M059J (cell line): Measurements from ENCODE around the gene CCDC74B. TPM values are rescaled to one million over a fixed set of nuclear protein-coding genes. Genes with fewer than 3 reads are reported as not detected.
A peak's percentile ranks its signal among the peaks of the same experiment; 100 is the strongest.
"Not testable (repeated sequence)": the region's sequence is repeated elsewhere in the genome, so short reads cannot be mapped to it uniquely, and the experiment has no call there.

Experiments
- DNase-seq: peaks from one replicate; pipeline ENCODE4 v3.0.0-alpha.2; 2012; ENCODE audit warnings: low read depth
- total RNA-seq: library from RNA; depleted of rRNA; stranded (reverse); fragments of >200 nt; shearing (Covaris generic); gene quantifications from 2 replicates; pipeline ENCODE4 v1.2.3, GENCODE V29; 2014; rRNA removed

The CCDC74B gene
- total RNA-seq, result 4.2 and 5.8 TPM in 2 replicates

DNA sequence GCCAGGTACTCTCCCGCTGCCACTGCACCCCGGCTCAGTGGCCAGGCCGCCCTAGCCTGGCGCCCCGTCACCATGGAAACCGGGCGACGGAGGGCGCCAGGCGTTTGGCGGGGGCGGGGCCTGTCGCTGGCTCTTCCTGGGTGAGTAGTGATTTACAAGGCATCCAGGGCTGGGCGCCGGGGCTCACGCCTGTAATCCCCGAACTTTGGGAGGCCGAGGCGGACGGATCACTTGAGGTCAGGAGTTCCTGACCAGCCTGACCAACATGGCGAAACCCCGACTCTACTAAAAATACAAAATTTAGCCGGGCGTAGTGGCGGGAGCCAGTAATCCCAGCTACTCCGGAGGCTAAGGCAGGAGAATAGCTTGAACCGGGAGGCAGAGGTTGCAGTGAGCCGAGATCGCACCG, at the start of gene CCDC74B:
CCDC74B (minus strand) TSS at position 107 of the 409 bp plus-strand sequence. CDS start 116 bp downstream, outside the sequence.
- DNase-seq, result peak; percentile 60

DNA sequence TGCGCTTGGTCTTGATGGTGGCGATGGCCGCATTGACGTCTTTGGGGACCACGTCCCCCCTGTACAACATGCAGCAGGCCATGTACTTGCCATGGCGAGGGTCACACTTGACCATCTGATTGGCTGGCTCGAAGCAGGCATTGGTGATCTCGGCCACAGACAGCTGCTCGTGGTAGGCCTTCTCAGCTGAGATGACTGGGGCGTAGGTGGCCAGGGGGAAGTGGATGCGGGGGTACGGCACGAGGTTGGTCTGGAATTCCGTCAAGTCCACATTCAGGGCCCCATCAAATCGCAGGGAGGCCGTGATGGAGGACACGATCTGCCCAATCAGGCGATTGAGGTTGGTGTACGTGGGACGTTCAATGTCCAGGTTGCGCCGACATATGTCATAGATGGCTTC, 48.9 kb upstream of the CCDC74B start:
- DNase-seq, result not testable (repeated sequence)

DNA sequence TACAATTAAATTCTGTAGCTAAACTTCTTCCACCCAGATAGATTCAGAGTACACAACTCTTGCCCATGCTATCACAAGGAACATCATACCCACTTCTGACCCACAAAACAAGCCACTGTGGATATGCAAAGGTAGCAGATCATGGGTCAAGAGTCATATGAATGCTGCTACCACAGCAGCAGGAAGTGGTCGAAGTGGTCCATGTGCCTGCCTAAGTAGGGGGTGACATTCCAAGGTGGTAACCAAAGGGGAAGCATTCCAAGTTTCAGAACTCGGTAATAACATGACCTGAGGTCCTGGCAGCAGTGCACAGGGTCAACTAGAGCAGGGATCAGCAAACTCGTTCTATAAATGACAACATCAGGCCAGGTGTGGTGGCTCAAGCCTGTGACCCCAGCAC, 47.5 kb upstream of the CCDC74B start:
- peak; percentile 8 for DNase-seq

DNA sequence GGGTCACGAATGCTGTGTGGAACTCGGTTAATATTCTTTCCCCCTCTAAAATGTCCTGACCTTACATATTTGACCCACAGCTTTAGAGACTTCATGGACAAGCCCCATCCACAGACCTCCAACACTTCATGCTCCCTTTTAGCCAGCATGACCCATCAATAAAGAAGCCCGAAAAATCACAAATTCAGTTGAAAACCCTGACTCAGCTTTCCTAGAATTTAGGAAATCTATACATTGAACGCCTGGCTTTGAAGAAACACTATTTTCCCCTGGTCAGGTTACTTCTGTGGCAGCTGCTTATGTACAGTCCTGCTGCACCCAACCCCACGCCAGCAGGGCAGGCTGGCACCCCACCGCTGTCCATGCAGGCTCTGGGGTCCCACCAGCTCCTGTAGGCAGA, 46.4 kb upstream of the CCDC74B start:
- DNase-seq, result not testable (repeated sequence)

DNA sequence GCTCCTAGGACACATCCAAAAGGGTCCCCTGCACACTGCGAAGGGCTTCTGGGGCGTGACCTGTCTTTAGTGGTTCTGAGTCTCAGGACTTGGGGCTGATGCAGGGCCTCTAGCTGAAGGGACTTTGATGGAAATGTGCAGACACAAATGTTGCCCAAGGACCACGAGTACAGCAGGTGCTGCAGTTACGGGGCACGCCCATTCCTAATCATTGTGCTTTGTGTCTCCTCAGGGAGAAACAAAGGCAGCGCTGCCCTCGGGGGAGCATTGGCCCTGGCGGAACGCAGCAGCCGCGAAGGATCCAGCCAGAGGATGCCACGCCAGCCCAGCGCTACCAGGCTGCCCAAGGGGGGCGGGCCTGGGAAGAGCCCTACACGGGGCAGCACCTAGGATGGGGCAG, 45.3 kb upstream of the CCDC74B start:
- no peak for DNase-seq

DNA sequence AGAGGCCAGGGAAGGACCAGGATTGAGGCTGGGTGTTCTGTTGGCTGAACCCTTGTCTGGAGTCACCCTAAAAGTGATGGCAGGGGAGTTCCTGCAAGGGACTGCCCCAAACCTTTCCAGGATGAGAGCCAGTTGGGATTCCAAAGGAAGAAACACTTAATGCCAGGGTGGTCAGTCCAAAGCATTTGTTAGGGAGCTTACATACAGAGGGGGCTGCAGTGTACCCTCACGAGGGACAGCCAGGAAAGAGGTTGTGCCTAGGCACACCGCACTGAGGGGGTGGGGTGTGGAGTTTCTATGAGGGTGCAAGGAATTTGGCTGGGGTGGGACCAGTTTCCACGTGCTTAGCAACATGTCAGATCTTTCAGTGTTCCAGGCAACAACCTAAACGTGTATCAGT, 44.0 kb upstream of the CCDC74B start:
- not testable (repeated sequence) for DNase-seq

DNA sequence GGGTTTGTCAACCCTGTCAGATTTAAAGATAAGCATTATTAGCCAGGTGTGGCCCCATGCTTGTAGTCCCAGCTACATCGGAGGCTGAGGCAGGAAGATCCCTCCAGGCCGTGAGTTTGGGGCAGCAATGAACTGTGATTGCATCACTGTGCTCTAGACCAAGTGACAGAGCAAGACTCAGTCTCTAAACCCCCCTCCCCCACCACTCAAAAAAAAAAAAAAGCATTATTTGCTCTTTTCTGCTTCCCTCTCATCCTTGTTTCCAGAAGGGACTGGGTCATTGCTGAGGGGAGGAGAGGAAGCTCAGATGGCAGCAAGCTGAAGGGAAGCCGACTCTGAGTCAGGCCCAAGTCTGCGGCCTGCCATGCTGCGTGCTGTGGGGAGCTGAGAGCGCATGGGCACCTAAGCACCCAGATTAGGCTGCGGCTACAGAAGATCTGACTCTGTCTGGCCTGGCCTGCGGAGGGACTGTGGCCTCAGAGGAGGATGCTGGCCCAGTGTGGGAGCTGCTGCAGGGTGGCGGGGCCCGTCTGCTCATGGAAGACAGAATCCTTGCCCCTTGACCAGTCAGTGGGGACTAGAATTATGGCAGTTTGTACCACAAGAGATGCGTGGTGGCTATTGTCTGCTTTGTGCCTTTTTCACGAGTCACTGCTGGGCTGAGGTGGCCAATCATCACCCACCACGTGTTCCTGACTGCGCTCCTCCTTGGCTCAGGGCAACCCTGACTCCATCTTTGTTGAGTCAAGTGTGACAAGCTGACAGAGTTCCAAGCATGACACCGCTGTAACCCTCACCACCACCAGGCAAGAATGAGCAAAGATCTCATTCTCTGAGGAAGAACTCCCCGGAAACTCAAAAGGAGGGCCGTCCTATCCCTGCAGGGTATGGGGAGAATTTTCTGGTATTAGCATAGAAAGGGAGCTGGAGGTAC, 43.2 kb upstream of the CCDC74B start:
- not testable (repeated sequence) for DNase-seq

DNA sequence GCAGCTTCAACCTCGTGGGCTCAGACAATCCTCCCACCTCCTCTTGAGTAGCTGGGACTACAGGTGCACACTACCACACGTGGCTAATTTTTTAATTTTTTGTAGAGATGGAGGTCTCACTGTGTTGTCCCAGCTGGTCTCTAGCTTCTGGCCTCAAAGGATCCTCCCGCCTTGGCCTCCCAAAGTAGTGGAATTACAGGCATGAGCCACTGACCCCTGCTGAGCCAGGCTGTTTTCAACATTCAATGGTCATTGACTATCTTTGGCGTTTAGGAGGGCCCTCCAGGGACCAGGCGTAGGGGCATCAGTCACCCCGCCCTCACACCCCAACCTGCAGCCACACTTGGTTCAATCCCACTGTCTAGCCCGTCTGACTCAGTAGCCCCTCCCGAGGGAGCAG, 42.4 kb upstream of the CCDC74B start:
- DNase-seq, result no peak

DNA sequence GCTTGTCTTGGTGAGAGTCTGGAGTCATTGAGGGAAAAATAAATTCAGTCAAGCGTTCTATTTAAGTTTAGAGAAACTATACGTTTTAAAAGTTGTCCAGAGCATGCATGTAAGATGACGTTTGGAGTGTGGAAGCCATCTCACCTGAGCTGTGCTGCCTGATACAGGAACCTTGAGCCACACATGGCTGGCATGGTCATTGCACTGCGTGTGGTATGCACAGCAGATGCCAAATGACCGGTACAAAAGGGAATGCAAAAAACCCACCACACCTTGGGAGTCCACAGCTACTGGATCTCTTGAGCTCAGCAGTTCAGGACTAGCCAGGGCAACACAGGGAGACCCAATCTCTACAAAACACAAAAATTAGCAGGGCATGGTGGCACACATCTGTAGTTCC, 41.5 kb upstream of the CCDC74B start:
- peak; percentile 7 for DNase-seq

DNA sequence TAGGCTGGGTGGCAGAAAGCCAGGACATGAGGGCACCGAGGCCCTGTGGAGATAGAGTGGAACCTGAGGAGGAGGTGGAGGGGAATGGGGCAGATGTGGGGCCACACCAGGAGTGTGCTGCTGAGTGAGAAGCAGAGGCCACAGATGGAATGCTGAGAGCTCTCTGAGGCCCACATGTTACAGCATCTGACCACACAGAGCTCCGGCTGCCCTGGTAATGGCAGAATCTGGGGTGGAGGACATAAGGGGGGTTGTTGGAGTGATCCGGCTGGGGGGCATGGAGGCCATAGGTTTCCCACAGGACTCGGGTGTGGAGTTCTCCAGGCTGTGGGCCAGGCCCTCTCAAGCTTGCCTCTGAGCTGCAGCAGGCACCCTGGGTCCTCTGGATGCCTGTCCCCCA, 41.0 kb upstream of the CCDC74B start:
- no peak for DNase-seq

DNA sequence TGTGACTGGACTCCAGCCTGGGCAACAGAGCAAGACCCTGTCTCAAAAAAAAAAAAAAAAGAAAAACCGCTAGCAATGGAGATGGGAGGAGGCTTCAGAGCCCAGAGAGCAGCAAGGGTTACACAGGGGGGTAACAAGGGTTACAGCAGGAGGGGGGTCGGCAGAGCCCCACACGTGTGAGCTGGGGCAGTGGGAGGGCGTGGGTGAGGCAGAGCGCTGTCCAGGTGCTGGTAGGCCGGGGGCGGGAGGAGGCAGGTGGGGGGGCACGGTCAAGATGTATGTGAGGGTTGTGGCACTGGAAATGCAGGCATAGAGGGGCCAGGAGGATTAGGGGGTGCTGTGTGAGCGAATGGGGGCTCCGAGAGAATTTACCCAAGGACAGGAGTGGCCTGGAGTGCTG, 40.5 kb upstream of the CCDC74B start:
- no peak for DNase-seq

DNA sequence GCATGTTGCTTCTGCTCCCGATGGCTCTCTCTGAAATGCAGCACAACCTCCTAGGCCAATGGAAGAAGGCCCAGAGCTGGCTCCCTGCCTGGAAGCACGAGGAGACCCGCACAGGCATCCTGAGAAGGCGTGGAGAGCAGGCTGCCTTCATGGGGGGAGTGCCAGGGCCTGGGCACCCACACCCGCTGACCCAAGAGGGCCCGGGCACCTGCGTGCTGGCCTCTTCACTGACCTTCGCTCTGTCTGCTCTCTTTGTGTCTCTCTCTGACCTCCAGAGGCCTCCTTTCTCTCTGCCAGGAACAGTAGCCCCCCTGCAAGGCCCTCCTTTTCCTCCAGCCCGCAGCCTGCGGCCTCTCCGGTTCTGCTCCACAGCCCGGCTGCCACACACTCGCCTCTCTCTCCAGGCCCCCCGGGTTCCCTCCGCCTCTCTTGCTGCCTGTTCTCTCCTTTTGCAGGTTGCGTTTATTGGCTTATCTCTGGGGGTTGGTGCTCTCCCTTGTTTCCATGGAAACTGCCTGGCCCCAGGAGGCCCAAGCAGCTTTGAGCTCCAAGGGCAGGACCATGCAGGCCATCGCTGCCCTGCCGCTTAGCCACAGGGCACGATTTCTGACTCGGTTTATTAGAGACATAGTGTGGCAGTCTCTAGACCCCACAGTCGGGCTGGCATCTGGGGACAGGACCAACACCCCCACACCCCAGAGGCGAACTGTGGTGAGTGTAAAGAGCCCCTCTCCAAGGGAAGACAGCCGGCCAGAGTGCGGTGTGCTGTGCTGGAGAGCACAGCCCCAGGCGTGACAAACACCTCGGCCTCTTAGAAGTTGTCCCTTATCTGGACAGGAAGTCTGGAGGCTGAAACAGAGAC, 38.8 kb upstream of the CCDC74B start:
- DNase-seq, result no peak

DNA sequence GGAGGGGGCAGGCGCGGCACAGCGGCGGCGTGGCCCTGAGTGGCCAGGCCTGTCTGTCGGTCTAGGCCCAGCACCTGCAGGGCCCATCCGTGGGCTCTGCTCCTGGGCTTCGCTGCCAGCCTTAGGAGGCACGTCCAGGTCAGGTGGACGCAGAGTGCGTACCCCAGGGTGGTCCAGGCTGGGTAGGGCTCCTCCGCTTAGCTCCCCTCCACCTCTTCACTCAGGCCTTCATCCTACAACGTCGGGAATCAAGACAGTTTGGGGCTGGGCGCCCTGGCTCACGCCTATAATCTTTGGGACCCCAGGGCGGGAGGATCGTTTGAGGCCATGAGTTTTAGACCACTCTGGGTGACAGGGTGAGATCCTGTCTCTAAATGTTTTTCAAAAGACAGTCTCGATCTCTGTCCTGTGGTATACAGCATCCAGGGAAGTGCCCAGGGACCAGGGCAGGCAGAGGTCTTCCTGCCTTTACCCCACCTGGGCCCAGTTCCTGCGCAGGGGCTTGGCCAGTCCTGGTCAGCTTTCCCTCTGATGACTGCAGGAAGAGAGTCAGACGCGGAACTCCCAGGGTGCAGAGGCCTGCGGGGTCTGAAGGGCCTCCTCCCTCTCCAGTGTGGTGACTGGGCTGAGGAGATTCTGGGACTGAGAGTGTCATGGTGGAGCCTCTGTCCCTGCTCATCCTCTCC, 38.1 kb upstream of the CCDC74B start:
- not testable (repeated sequence) for DNase-seq

DNA sequence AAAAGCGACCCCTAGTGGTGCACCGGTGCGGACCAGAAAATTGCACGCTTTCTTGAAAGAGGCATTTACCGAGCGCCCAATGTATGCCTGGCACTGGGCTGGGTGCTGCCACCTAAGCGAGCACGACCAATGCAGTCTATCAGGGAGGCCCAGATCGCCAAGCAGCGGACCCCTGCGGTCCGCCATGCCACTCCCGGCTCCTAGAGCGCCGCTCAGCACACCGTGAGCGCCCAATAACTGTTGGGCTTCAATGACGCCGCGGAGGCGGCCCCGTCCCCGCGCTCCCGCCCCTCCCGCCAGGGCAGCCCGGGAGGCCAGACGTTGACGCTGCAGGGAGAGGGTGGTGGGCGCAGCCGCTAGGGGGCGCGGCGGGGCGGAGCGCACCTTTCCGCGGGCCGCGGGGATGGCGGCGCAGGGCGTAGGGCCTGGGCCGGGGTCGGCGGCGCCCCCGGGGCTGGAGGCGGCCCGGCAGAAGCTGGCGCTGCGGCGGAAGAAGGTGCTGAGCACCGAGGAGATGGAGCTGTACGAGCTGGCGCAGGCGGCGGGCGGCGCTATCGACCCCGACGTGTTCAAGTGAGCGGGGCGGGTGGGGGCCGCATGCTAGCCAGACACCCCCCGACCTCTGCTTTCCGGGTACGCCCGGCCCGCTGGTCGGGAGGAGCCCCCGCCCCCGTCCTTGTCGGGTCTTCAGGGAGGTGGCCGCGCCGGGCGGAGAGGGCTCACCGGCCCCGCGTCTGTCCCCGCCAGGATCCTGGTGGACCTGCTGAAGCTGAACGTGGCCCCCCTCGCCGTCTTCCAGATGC, 37.2 kb upstream of the CCDC74B start, which contains the start of gene MZT2B:
MZT2B (plus strand) TSS at position 383 of the 803 bp plus-strand sequence; CDS start at position 404, 21 bp downstream.
- DNase-seq, result peak; percentile 79

DNA sequence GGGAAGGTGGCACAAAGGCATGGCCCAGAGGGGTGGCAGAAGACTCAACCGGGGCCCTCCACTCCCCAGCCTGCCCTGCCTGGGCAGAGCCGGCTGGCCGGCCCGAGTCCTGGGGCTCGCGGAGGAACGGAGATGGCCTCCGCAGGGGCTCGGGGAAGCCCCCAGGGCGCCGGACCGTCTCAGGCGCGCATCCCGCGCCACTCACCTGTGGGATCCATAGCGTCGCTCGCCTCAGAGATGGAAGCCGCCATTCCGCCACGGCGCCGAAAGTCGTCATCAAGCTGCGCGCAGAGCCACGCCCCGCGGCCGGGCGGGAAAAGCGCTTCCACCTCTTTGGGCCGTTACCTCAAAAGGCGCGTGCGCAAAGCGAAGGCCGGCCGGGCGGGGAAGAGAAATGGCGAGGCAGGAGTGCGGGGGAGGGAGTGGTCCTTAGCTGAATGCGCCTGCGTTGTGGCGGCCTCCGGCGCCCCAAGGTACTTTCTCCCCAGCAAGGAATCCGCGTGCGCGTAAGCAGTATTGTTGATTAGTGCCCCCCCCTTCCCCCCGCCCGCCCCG, 36.5 kb upstream of the CCDC74B start, which contains the start of gene SMPD4:
SMPD4 (minus strand) TSS at position 278 of the 555 bp plus-strand sequence. CDS start 5,010 bp downstream, outside the sequence.
- DNase-seq, result peak; percentile 94

DNA sequence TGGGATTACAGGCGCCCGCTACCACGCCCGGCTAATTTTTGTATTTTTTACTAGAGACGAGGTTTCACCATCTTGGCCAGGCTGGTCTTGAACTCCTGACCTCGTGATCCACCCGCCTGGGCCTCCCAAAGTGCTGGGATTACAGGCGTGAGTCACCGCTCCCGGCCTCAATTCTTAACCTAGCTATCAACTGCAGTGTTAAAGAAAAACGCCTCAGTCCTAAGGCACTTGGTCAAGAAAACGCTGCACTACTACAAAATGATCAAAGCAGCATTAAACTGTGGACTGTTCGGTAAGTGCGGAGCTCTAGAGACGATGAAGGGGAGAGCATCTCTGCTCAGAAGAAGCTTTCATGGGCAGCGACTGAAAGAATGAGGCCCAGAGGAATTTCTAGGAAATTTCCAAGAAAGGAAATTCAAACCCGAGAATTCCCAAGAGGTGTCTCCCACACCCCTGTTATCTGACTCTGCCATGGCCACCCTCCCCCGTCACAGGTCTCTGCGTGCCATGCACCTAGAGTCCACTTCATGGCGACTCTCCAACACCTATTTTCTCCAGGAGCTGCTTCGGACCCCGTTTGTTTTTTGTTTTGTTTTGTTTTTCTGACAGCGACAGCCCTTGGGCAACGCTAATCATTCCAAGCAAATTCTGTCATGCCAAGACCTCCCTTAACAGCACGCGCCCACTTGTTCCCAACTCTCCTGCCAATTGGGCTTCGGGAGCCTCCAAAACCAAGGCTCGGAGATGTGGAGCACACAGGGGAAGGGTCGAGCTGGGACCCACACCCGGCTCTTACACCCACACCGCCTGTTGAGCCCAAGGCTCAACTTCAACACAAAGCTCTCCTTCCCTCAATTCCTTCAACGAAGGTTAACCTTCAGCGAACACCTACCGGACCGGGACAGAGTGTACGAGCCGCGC, 35.8 kb upstream of the CCDC74B start:
- peak; percentile 23 for DNase-seq

DNA sequence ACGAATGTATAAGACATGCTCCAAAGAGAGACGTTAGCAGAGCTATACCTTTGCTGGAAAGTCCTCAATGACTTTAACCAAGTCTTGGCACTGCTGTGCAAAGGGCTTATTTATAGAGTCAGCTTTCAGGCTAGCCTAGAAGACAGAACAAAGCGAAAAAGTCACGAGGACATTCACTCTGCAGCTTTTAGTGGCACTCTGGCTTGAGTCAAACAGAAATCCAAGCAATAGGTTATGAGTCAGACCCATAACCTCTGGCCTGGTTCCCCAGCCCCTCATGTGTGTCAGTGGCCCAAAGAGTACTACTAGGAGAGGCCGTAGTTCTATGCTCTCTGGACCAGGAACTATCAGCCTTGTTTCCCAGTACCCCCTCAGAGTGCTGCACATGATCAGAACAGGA, 30.0 kb upstream of the CCDC74B start:
- not testable (repeated sequence) for DNase-seq

DNA sequence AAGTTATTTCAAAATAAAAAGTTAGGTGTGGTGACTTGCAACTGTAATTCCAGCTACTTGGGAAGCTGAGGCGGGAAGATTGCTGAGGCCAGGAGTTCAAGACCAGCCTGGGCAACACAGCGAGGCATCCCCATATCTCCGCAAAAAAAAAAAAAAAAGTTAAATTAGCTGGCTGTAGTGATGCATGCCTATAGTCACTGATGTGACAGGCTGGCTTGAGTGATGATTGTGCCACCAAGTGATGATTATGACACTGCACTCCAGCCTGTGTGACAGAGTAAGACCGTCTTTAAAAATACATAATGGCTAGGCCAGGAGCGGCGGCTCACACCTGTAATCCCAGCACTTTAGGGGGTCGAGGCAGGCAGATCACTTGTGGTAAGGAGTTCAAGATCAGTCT, 25.0 kb upstream of the CCDC74B start:
- DNase-seq, result no peak

DNA sequence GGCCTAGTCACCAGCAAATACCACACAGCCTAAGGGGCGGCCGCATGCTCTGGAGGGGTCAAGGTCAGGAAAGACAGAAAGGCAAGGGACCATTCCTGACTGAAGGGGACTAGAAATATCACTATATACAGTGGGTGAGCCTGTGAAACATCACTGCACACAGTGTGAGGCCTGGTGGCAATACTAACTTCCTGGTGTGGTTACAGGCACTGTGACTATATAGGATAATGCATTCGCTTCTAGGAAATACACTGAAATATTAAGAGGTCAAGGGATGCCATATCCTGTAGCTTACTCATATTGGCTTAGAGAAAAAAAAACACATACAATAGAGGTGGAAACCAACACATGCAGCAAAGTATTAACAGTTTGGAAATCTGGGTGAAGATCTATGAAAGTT, 24.3 kb upstream of the CCDC74B start:
- not testable (repeated sequence) for DNase-seq
